Transverse colon (tissue), 4 donors: ENCODE results near the gene CSF3R. TPM values are rescaled to one million over a fixed set of nuclear protein-coding genes. Genes with fewer than 3 reads are reported as not detected.

Source experiments
- DNase-seq: peaks from one replicate; pipeline ENCODE4 v3.0.0-alpha.2; 2019
- H3K27ac ChIP-seq, 4 donors: fragments of 200-600 bp; sonication (generic); 2 replicates each; pipeline ENCODE4 v1.5.1; 2016 to 2018; ENCODE audit warnings: inconsistent platforms in 4 of 4
- H3K27me3 ChIP-seq: fragments of 200-600 bp; sonication (generic); 2 replicates; pipeline ENCODE4 v1.5.1; 2017; ENCODE audit warnings: inconsistent platforms
- H3K36me3 ChIP-seq, 4 donors: fragments of 200-600 bp; sonication (generic); 2 replicates each; pipeline ENCODE4 v1.5.1; 2017 to 2019; ENCODE audit warnings: inconsistent platforms in 4 of 4
- H3K4me1 ChIP-seq, 4 donors: fragments of 200-600 bp; sonication (generic); 2 replicates each; pipeline ENCODE4 v1.5.1; 2017 to 2020; ENCODE audit warnings: inconsistent platforms in 4 of 4
- H3K4me3 ChIP-seq, 4 donors: fragments of 200-600 bp; sonication (generic); 1 replicate in 1 of 4; 2 replicates in 3 of 4; pipeline versions ENCODE4 v1.5.1 to v1.6.1; 2017 to 2019; ENCODE audit warnings: inconsistent platforms in 4 of 4
- H3K9me3 ChIP-seq, 2 donors: fragments of 200-600 bp; sonication (generic); 2 replicates each; pipeline ENCODE4 v1.5.1; 2017 to 2019; ENCODE audit warnings: inconsistent platforms in 2 of 2
- CTCF ChIP-seq, 5 experiments: fragments of 200-600 bp in 3 of 5; fragments of 450-650 bp in 2 of 5; sonication (generic) in 3 of 5; IDR thresholded peaks; 1 replicate in 2 of 5; 2 replicates in 3 of 5; pipeline ENCODE4 v1.5.1; 2016 to 2017; ENCODE audit warnings: antibody characterized with exemption in 5 of 5, inconsistent platforms in 3 of 5, mild to moderate bottlenecking in 2 of 5, moderate library complexity in 1 of 5
- EP300 ChIP-seq: sonication (generic); formaldehyde crosslinking; IDR thresholded peaks from one replicate; pipeline ENCODE4 v1.6.1; 2017; ENCODE audit warnings: antibody characterized with exemption, low read depth
- POLR2A ChIP-seq: fragments of 450-650 bp; IDR thresholded peaks from one replicate; pipeline ENCODE4 v1.6.1; 2016; ENCODE audit warnings: antibody characterized with exemption, mild to moderate bottlenecking, moderate library complexity
- POLR2AphosphoS5 ChIP-seq, 3 donors: sonication (generic); formaldehyde crosslinking; IDR thresholded peaks; one replicate each; pipeline ENCODE4 v1.6.1; 2016; ENCODE audit warnings: antibody characterized with exemption in 3 of 3
- WGBS, 2 donors: methylation state at CpG; one replicate each; pipeline ENCODE4 v1.1.5; 2018; ENCODE audit warnings: low coverage in 1 of 2; 5-methylcytosine and 5-hydroxymethylcytosine counted together
- in situ Hi-C, 4 donors: fragments of 200-750 bp; cut with MboI; loops; one replicate each; pipeline versions ENCODE4 v1.15.0 to v1.15.1; 2017; ENCODE audit warnings: low sequenced_read_pairs in 3 of 4, low pct_ligation_motif_present in 1 of 4, low pct_unique_long_range_greater_than_20kb in 1 of 4
- intact Hi-C: fragments of 100-400 bp; cut with DNase I; formaldehyde crosslinking; loops from one replicate; pipeline ENCODE4 v1.15.1; 2023; ENCODE audit warnings: low total_unique reads
- total RNA-seq, 4 donors: library from RNA; depleted of rRNA; stranded (reverse); fragments of >200 nt; gene quantifications; one replicate each; pipeline ENCODE4 v1.1.0, GENCODE V29; 2016

CSF3R gene
- 10 to 100 TPM in 1 of 4 donors, 1 to 10 TPM in 3; 3.8 to 17.1 (median 5.2) TPM for total RNA-seq

DNA sequence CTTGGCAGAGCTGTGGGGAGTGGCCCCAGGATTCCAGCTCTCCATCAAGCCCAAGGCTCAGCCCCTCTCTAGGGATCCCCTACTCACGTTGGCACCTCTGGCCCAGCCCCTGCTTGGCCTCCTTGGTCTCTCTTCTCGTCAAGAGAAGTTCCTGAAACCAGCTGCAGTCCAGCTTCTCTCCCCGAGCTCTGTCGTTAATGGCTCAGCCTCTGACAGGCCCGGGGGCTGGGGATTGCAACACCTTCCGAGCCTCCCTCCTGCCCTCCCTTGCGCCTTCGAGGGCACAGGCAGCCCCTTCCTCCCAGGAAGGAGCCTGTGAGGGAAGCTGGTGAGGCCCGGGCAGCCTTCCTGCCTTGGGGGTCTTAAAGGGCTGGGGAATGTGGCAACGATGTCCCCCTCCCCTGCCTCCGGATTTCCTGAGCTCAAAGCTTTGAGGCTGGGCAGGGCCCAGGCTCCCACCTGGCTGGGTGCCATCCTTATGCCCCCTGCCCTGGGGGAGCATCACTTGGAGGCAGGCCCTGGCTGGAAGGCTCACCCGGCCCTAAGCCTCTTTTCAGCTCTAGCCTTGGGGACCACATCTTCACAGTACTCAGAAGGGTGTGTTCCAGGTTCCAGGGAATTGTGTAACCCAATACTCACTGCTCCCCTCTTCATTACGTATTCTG lies at the start of gene CSF3R:
TSS of gene CSF3R (minus strand) at position 190 of the 665 bp plus-strand sequence. CDS start 3,417 bp downstream, outside the sequence.
- DNase-seq = no peak
- intact Hi-C loops = no loop called here
- Histone ChIP-seq H3K4me3 (peak within 1 kb of the TSS in 1 of 4 donors; percentile 24), H3K4me1 (peaks cover 0 to 7% (median 0%) of the 10 kb centered on the region in 4 donors), H3K9me3 (no peaks in the 10 kb centered on the region), H3K27ac (no peak within 1 kb of the TSS), H3K27me3 (no peaks in the 10 kb centered on the region), H3K36me3 (no peaks in the 10 kb centered on the region)
- 52% methylated on average over 2 to 11 of the region's 13 CpGs for WGBS, 2 donors
- in situ Hi-C loops = no loop called here
- no peak for TF ChIP-seq POLR2AphosphoS5 (IDR thresholded peaks at IDR 0.05)
- TF ChIP-seq POLR2A = no peak
- no peak for TF ChIP-seq CTCF (IDR thresholded peaks at IDR 0.05)
- TF ChIP-seq EP300 = no peak

DNA sequence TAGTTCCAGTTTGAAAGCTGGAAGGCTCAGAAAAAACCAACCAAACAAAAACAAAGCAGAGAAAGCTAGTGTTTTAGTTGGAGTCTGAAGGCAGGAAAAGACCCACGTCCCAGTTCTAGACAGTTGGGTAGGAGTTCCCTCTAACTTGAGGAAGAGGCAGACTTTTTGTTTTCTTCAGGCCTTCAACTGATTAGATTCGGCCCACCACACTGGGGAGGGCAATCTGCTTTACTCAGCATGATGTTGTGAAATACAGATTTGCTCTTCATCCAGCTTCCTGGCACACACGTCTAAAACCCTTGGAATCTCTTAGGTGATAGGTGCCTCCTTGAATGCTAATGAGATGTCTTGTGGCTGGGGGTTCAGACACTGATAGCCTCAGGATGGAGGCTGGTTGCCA lies 49.1 kb upstream of the CSF3R start:
- TF ChIP-seq EP300 = no peak
- TF ChIP-seq CTCF (IDR thresholded peaks at IDR 0.05) = no peak
- TF ChIP-seq POLR2AphosphoS5 (IDR thresholded peaks at IDR 0.05) = no peak
- no peak for TF ChIP-seq POLR2A
- 53% methylated on average over 3 of the region's 3 CpGs; no CpG with 5 or more reads in 1 of the 2 donors for WGBS, 2 donors
- Histone ChIP-seq H3K4me3 (no peak overlapping the region), H3K36me3 (no peaks in the 10 kb centered on the region), H3K9me3 (no peaks in the 10 kb centered on the region), H3K27ac (no peak overlapping the region), H3K4me1 (no peaks in the 10 kb centered on the region), H3K27me3 (peaks cover 3% of the 10 kb centered on the region)
- in situ Hi-C loops = no loop called here
- no peak for DNase-seq
- intact Hi-C loops = no loop called here

DNA sequence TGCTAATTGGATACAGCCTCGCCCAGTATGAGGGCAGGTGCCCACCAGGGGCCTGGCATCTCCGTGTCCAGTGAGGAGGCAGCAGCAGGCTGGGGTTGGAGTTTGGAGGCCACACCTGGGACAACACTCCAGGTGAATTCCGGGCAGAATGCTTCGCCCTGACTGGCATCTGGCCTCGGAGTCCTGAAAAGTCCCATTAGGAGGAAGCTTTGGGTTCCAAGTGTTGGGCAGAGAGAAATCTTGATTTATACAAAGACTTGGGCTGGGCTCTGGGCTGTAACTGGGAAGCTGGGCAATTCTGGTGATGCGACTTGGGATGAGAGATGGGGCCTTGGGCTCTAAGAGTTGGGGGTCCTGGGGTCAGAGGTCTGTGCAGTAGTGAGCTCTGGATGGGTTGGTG lies 48.1 kb upstream of the CSF3R start:
- 62% methylated on average over 6 of the region's 6 CpGs; no CpG with 5 or more reads in 1 of the 2 donors for WGBS, 2 donors
- Histone ChIP-seq H3K36me3 (no peaks in the 10 kb centered on the region), H3K4me1 (no peaks in the 10 kb centered on the region), H3K27me3 (peaks cover 3% of the 10 kb centered on the region), H3K27ac (no peak overlapping the region), H3K9me3 (no peaks in the 10 kb centered on the region), H3K4me3 (no peak overlapping the region)
- intact Hi-C loops = no loop called here
- DNase-seq = no peak
- no peak for TF ChIP-seq CTCF (IDR thresholded peaks at IDR 0.05)
- no peak for TF ChIP-seq POLR2A
- no peak for TF ChIP-seq EP300
- TF ChIP-seq POLR2AphosphoS5 (IDR thresholded peaks at IDR 0.05) = no peak
- in situ Hi-C loops = no loop called here

DNA sequence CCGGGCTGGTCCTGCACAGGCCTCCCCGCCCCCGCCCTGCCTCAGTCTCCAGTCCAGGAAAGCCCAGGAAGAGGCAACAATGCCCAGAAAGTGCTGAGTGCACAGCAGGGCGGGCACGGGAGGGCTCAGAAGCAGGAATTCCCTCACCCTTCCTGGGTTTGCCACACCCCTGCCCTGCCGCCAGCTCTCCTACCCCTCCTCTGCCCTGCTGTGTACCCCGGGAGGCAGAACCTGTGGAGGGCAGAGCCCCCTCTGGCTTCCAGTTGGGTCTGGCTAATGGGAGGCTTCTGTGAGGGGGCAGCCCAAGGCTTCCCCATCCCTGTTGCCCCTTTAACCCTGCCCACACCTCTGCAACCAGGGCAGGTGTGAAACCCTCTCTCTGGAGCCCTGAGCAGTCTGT lies 47.5 kb upstream of the CSF3R start:
- Histone ChIP-seq H3K27ac (no peak overlapping the region), H3K27me3 (peaks cover 3% of the 10 kb centered on the region), H3K9me3 (no peaks in the 10 kb centered on the region), H3K36me3 (no peaks in the 10 kb centered on the region), H3K4me3 (no peak overlapping the region), H3K4me1 (no peaks in the 10 kb centered on the region)
- TF ChIP-seq POLR2A (no peak), POLR2AphosphoS5 (IDR thresholded peaks at IDR 0.05) (no peak), CTCF (IDR thresholded peaks at IDR 0.05) (no peak), EP300 (no peak)
- intact Hi-C loops (no loop called here), in situ Hi-C loops (no loop called here)
- WGBS, 2 donors = 47% methylated on average over 7 of the region's 7 CpGs; no CpG with 5 or more reads in 1 of the 2 donors
- DNase-seq = no peak
